Lung (tissue), 12 donors: ENCODE data around the gene HOXB8. TPM values are rescaled to one million over a fixed set of nuclear protein-coding genes. Genes with fewer than 3 reads are reported as not detected.

Experiments
- ATAC-seq: fragments of 200-7000 bp; cut with Tn5 transposase; one replicate; pipeline ENCODE4 v1.9.1; 2020; ENCODE audit warnings: moderate number of reproducible peaks; ENCODE audit not compliant: insufficient read depth, low FRiP score
- DNase-seq, 3 donors: peaks; one replicate each; pipeline ENCODE4 v3.0.0-alpha.2; 2013 to 2017
- H3K27ac ChIP-seq, 2 donors: one replicate each; pipeline ENCODE4 v1.5.1; 2013; ENCODE audit warnings: mild to moderate bottlenecking in 2 of 2, moderate library complexity in 2 of 2, control low read depth in 1 of 2, inconsistent platforms in 1 of 2, low read depth in 1 of 2, low read length in 1 of 2
- H3K27me3 ChIP-seq, 3 donors: one replicate each; pipeline ENCODE4 v1.5.1; 2013; ENCODE audit warnings: low read length in 2 of 3; ENCODE audit not compliant: control insufficient read depth in 3 of 3, insufficient read depth in 3 of 3
- H3K36me3 ChIP-seq, 4 donors: one replicate each; pipeline ENCODE4 v1.5.1; 2013; ENCODE audit warnings: low read length in 4 of 4, mild to moderate bottlenecking in 1 of 4, moderate library complexity in 1 of 4; ENCODE audit not compliant: control insufficient read depth in 4 of 4, insufficient read depth in 4 of 4
- H3K4me1 ChIP-seq, 5 donors: one replicate each; pipeline ENCODE4 v1.5.1; 2013; ENCODE audit warnings: low read length in 5 of 5, mild to moderate bottlenecking in 2 of 5, moderate library complexity in 1 of 5; ENCODE audit not compliant: control insufficient read depth in 5 of 5, insufficient read depth in 5 of 5
- H3K4me3 ChIP-seq: one replicate; pipeline ENCODE4 v1.5.1; 2013; ENCODE audit warnings: mild to moderate bottlenecking, control low read depth, moderate library complexity
- H3K9ac ChIP-seq, 2 donors: one replicate each; pipeline ENCODE4 v1.5.1; 2013; ENCODE audit warnings: low read length in 2 of 2, control low read depth in 1 of 2; ENCODE audit not compliant: insufficient read depth in 1 of 2
- H3K9me3 ChIP-seq, 4 donors: one replicate each; pipeline ENCODE4 v1.5.1; 2013; ENCODE audit warnings: low read length in 3 of 4, mild to moderate bottlenecking in 1 of 4, moderate library complexity in 1 of 4; ENCODE audit not compliant: control insufficient read depth in 4 of 4, insufficient read depth in 3 of 4
- WGBS, 2 donors: extraction: QIAGEN DNeasy Blood & Tissue Kit; methylation state at CpG; one replicate each; pipeline ENCODE4 v1.1.7; 2013; 5-methylcytosine and 5-hydroxymethylcytosine counted together
- polyA plus RNA-seq, 2 donors: library from polyadenylated mRNA; stranded (reverse); fragments of 200-250 nt; gene quantifications; one replicate each; pipeline ENCODE4 v1.2.1, GENCODE V29; 2013
- total RNA-seq, 2 donors: library from RNA; depleted of rRNA in 1 of 2; stranded (reverse); fragments of >200 nt in 1 of 2; gene quantifications; one replicate each; pipeline ENCODE4 v1.2.1, GENCODE V29; 2014 to 2021
- TF ChIP-seq, protein P1 (sequence below): IDR thresholded peaks from 2 replicates; pipeline ENCODE4 v1.5.1; 2012; ENCODE audit warnings: mild to moderate bottlenecking; ENCODE audit errors: control extremely low read depth, extremely low read depth
- donor health status: control.
- donor health status: control.
- donor health status: Bipolar disorder and iron deficiency.
- donor health status: healthy.
- donor health status: DM: yes; HTN: yes; CAD: no.

The HOXB8 gene
- total and polyA plus RNA-seq, 4 donors = 0.08 to 0.31 (median 0.10) TPM; not detected in 1

DNA sequence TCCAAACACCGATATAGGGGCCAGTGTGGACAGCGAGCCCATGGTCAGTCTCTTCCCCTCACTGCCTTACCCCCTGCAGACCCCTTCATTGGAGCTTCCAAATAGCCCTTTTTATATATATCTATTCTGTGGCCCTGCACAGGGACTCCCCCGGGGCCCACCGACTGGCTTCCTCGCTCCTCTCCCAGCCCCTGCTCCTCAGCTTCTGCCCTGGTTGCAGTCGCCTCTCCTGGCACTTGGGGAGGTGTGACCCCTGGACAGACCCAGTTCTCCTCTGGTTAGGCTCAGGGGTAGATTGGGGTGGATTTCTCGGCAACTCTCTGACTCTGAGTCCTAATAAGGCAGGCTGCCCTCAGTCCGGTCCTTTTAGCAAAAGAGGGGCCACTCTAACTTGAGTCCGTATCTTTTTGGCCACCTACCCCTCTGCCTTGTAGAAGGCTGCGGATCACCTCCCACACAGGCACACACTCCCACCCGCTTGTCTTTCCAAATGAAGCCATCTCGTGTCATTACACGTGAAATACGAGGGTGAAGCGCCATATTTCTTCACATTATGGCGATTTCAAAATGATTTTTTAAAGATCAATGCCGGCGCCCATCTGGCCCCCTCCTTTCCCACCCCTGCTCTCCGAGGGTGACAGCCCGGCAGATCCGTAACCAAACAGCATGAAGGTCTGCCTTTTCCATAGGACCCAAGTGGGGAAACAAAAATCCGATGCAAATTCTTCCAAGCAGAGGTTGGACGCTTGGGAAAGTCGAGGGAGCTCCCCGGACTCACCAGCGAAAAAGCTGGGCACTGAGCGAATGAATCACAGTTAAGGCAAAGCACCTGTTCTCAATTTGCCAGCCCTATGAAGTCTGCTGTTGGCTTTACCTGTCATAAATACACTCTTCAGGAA, 12.8 kb upstream of the HOXB8 start:
- H3K9ac ChIP-seq = no peak overlapping the region
- DNase-seq = no peak
- H3K36me3 ChIP-seq = no peaks in the 10 kb centered on the region
- H3K4me3 ChIP-seq = no peak overlapping the region
- 31 to 56% methylated on average over 27 of the region's 27 CpGs for WGBS, 2 donors
- ATAC-seq = no peak
- H3K27me3 ChIP-seq = peaks cover 17 to 91% (median 85%) of the 10 kb centered on the region in 3 donors
- no peak overlapping the region for H3K27ac ChIP-seq
- H3K9me3 ChIP-seq = peaks cover 0 to 6% (median 0%) of the 10 kb centered on the region in 4 donors
- peaks cover 0 to 14% (median 12%) of the 10 kb centered on the region in 5 donors for H3K4me1 ChIP-seq
- TF ChIP-seq, protein P1, sequence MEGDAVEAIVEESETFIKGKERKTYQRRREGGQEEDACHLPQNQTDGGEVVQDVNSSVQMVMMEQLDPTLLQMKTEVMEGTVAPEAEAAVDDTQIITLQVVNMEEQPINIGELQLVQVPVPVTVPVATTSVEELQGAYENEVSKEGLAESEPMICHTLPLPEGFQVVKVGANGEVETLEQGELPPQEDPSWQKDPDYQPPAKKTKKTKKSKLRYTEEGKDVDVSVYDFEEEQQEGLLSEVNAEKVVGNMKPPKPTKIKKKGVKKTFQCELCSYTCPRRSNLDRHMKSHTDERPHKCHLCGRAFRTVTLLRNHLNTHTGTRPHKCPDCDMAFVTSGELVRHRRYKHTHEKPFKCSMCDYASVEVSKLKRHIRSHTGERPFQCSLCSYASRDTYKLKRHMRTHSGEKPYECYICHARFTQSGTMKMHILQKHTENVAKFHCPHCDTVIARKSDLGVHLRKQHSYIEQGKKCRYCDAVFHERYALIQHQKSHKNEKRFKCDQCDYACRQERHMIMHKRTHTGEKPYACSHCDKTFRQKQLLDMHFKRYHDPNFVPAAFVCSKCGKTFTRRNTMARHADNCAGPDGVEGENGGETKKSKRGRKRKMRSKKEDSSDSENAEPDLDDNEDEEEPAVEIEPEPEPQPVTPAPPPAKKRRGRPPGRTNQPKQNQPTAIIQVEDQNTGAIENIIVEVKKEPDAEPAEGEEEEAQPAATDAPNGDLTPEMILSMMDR = no peak

DNA sequence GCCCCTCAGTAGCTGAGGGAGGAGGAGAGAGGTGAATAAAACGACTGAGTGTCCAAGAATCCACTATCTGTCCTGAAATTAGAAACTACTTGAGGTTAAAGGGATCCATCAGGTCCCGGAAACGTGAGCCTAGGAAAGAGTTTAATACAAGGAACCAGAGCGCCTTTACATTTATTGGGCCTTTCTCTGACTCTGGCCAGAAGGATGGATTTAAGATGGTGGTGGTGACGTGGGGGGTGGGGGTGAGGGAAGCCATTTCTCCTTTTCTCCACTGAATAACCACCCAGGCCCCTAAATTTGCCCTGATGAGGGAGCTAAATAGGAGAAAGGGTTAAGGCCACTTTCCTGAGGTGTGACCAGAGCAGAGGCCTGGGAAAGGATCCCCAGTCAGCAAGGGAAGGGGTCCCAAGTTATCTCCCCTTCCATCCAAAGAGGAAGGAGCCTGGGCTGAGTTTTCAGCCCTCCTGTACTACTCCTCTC, 12.1 kb upstream of the HOXB8 start:
- no peak overlapping the region for H3K4me3 ChIP-seq
- TF ChIP-seq, protein P1 = no peak
- no peak overlapping the region for H3K27ac ChIP-seq
- 22 to 41% methylated on average over 5 of the region's 5 CpGs for WGBS, 2 donors
- H3K9ac ChIP-seq = no peak overlapping the region
- peaks cover 17 to 91% (median 85%) of the 10 kb centered on the region in 3 donors for H3K27me3 ChIP-seq
- no peak for ATAC-seq
- H3K9me3 ChIP-seq = peaks cover 0 to 6% (median 0%) of the 10 kb centered on the region in 4 donors
- H3K36me3 ChIP-seq = no peaks in the 10 kb centered on the region
- H3K4me1 ChIP-seq = peaks cover 0 to 14% (median 12%) of the 10 kb centered on the region in 5 donors
- DNase-seq = no peak

DNA sequence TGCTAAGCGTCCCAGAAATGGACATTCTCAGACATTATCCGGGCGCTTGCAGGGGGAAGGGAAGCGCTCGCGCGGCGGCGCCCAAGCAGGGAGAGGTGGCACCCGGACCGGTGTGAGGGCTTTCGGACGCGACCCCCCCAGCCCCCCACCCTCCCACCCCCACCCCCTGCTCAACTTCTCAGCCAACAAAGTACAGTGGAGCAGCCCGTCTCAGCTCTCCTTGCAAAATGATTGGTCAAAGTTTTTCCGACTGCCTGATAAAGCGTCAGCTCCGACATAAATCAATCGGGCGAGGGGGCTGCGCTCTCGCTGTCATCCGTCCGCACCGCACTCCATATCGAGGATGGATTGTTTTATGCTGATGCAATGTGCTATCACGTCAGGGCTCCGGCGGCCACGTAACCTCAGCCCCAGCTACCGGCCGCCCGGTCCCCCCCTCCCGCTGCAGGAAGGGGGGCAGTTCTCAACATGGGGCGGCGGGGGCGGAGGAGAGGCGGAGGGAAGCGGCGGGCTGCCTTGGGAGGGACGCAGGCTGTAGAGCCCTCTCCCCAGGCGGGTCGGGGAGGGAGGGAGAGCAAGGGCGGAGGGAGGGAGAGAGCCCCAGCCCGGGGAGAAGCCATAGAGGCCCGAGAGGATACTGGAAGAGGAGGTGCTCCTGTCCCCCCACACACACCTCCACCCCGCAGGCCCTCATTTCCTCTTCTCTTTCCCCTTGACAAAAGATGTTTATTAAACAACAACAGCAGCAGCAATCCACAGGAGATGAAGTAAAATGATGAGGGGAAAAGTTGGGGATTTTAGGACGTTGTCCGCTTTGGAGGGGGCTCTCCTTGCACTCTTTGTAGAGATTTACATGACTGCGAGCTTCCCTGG, 11.4 kb upstream of the HOXB8 start, which contains the start of gene HOXB9:
Gene HOXB9 (minus strand): TSS at position 114 of the 873 bp plus-strand sequence. CDS start 89 bp downstream, at position 25.
- no peak within 1 kb of the TSS for H3K4me3 ChIP-seq
- no peak for ATAC-seq
- no peaks in the 10 kb centered on the region for H3K36me3 ChIP-seq
- H3K4me1 ChIP-seq = peaks cover 0 to 14% (median 12%) of the 10 kb centered on the region in 5 donors
- no peak within 1 kb of the TSS for H3K27ac ChIP-seq
- peaks cover 21 to 91% (median 85%) of the 10 kb centered on the region in 3 donors for H3K27me3 ChIP-seq
- TF ChIP-seq, protein P1 = no peak
- peaks cover 0 to 6% (median 0%) of the 10 kb centered on the region in 4 donors for H3K9me3 ChIP-seq
- DNase-seq = no peak
- H3K9ac ChIP-seq = no peak within 1 kb of the TSS
- 3% methylated on average over 50 of the region's 50 CpGs for WGBS, 2 donors
